Camera-type eye (tissue), 1 donor: Measurements from ENCODE around the gene DIP2B. TPM values are rescaled to one million over a fixed set of nuclear protein-coding genes. Genes with fewer than 3 reads are reported as not detected.

Source experiments
- total RNA-seq: library from RNA; depleted of rRNA; stranded (reverse); fragments of >200 nt; gene quantifications from one replicate; pipeline ENCODE4 v1.2.3, GENCODE V29; 2014

The DIP2B gene, protein sequence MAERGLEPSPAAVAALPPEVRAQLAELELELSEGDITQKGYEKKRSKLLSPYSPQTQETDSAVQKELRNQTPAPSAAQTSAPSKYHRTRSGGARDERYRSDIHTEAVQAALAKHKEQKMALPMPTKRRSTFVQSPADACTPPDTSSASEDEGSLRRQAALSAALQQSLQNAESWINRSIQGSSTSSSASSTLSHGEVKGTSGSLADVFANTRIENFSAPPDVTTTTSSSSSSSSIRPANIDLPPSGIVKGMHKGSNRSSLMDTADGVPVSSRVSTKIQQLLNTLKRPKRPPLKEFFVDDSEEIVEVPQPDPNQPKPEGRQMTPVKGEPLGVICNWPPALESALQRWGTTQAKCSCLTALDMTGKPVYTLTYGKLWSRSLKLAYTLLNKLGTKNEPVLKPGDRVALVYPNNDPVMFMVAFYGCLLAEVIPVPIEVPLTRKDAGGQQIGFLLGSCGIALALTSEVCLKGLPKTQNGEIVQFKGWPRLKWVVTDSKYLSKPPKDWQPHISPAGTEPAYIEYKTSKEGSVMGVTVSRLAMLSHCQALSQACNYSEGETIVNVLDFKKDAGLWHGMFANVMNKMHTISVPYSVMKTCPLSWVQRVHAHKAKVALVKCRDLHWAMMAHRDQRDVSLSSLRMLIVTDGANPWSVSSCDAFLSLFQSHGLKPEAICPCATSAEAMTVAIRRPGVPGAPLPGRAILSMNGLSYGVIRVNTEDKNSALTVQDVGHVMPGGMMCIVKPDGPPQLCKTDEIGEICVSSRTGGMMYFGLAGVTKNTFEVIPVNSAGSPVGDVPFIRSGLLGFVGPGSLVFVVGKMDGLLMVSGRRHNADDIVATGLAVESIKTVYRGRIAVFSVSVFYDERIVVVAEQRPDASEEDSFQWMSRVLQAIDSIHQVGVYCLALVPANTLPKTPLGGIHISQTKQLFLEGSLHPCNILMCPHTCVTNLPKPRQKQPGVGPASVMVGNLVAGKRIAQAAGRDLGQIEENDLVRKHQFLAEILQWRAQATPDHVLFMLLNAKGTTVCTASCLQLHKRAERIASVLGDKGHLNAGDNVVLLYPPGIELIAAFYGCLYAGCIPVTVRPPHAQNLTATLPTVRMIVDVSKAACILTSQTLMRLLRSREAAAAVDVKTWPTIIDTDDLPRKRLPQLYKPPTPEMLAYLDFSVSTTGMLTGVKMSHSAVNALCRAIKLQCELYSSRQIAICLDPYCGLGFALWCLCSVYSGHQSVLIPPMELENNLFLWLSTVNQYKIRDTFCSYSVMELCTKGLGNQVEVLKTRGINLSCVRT (N-terminal part only)
- total RNA-seq = 82.7 TPM

DNA sequence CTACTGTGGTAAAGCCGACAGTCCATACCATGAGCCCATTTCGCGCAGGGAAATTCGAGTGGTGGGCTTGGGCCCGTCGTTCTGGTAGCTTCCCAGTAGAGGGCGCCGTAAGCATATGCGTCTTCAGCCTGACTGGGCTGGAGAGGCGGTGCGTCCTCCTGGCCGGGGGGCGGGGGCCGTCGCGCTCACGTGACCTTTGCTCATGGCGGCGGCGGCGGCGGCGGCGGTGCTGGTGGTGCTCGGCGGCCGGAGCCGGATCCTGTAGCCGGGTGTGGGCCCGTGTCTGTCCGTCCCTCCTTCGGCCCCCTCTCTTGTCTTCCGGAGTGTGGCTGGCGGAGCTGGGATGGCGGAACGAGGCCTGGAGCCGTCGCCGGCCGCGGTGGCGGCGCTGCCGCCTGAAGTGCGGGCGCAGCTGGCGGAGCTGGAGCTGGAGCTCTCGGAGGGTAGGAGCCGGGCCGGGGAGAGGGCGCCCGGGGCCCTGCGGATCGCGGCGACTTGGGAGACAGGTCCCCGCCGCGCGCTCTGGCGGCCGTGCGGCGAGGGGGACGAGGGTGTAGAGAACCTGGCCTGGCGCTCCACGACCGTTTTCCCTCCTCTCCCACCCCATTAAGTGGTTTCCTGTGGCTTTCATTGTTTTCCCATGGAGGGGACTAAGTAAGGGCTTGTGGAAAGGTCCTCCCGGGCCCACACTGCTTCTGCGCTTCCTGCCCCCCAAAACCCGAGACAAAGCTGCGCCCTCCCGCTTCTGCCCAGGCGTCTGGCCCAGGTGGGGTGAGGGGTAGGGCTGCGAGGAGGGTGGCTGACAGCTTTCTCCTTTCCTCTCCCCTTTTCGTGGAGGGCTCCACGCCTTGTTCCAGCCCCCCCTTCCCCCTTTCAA, at the start of gene DIP2B:
Gene DIP2B, plus strand, starts transcription at position 188 of the 877 bp plus-strand sequence. Its CDS starts 156 bp downstream, at position 344.

DNA sequence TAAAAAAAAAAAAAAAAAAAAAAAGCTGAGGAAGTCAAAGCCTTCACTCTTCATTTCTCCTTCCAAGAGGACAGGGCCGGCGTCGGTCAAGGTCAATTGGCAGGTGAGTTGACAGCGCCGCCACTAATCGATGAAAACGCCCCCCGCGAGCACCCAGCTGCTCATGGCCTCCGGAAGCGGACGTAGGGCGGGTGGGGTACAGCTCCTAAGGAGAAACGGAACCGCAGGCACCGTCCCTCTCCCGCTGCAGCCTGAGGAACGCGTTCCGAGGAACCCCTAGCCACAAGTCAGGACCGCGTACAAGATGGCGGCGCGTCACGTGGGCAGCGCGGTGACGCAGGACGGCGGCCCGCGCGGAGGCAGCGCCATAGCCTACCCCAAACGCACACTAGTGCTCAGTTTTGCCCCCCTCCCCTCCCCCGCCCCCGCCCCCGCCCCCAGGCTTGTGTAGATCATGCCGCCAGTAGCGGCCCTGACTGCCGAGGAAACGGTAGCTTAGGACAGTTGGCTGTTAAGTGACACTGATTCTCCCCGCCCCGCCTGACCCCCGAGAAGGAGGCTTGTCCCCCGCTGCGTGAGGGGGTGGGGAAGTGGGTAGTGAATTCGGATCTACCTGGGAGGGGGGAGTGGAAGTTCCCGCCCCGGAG, 259.0 kb downstream of the DIP2B start, which contains the start of gene ATF1:
Gene ATF1, plus strand, starts transcription at position 463 of the 647 bp plus-strand sequence. CDS start 16,045 bp downstream, outside the sequence.

Other genes with a start within 250 kb of the DIP2B start
- gene LIMA1, start 221.5 kb upstream of the DIP2B start, total RNA-seq = 66.3 TPM
- gene FAM186A, start 108.4 kb upstream of the DIP2B start, total RNA-seq = not detected
- 98.0 TPM for gene LARP4, start 104.1 kb upstream of the DIP2B start, total RNA-seq